SK-N-MC (cell line): ENCODE measurements around the gene NFATC3.

ENCODE experiments used
- EZH2 ChIP-seq: fragments of 200-600 bp; sonication (generic); IDR thresholded peaks from one replicate; pipeline ENCODE4 v1.6.1; 2017; ENCODE audit warnings: antibody characterized with exemption
- POLR2AphosphoS5 ChIP-seq: IDR thresholded peaks from 2 replicates; pipeline ENCODE4 v1.6.1; 2012; ENCODE audit warnings: mild to moderate bottlenecking, low read depth, low read length, borderline replicate concordance

GRCh38 chr16:68236826-68237242 lies 151.7 kb downstream of the NFATC3 start:
- TF ChIP-seq POLR2AphosphoS5 (no peak), EZH2 (no peak)
